ENCODE results near the gene CFAP251. TPM values are rescaled to one million over a fixed set of nuclear protein-coding genes. Genes with fewer than 3 reads are reported as not detected.
"Not testable (repeated sequence)": the region's sequence is repeated elsewhere in the genome, so short reads cannot be mapped to it uniquely, and the experiment has no call there.

CFAP251 gene
- total and polyA plus RNA-seq, 2 of the 13 experiments (the other 11 are each of a cell fraction or from before 2014, with no cell fraction given) = 0.30 to 0.42 TPM

DNA sequence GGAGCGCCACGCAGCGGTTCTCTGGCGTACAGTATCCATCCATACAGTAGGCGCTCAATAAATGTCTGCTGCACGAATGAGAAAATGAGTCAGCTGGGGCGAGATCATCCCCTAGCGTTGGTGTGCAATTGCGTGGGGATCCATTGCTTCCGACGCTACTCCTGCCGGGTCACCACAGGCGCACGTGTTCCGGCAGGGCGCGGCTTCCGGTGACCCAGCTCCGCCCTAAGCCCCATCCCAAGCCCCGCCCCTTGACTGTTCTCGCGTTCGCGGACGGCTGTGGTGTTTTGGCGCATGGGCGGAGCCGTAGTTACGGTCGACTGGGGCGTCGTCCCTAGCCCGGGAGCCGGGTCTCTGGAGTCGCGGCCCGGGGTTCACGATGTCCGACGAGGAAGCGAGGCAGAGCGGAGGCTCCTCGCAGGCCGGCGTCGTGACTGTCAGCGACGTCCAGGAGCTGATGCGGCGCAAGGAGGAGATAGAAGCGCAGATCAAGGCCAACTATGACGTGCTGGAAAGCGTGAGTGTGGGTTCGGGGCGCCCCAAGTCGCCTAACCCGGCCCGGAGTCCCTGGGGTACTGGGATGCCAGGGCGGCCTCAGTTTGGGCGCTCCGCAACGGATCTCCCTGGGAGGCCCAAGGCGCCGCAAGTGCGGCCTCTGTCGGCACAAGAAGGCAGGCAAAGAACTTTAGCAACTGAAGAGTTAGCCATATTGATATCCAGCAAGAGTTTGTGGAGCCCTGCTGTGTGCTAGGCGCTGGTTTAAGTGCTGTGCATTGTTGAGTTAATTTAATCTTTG lies 29.7 kb upstream of the CFAP251 start, which contains the start of gene PSMD9 (continued):
- TF ChIP-seq ZNF589 (CRISPR knock-in tag; conservative IDR thresholded peaks at IDR 0.05) (peak; percentile 94), POGZ (CRISPR knock-in tag; IDR thresholded peaks at IDR 0.05) (peak; percentile 97)
- TF ChIP-seq, protein P1, sequence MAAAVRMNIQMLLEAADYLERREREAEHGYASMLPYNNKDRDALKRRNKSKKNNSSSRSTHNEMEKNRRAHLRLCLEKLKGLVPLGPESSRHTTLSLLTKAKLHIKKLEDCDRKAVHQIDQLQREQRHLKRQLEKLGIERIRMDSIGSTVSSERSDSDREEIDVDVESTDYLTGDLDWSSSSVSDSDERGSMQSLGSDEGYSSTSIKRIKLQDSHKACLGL (CRISPR knock-in tag; IDR thresholded peaks at IDR 0.05) = peak; percentile 86

DNA sequence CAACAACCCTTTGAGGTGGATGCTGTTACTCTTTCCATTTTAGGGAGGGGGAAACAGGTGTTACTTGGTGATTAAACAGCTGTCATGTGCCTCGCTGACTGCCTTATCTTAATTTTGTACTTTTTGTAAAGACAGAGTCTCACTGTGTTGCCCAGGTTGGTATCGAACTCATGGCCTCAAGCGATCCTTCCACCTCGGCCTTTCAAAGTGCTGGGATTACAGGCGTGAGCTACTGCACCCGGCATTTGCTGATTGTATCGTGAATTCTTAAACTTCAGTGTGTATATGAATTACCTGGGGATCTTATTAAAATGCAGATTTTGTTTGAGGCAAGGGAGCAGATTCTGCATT lies 29.1 kb upstream of the CFAP251 start:
- 1% methylated on average over 7 of the region's 7 CpGs for WGBS (ENCODE audit: low lambda C conversion rate)
- DNase-seq (ENCODE audit: low spot score) = no peak
- H3K4me3 ChIP-seq (replicated peaks in 1 of 3; ENCODE audit: insufficient read depth in 1 of 3, low read depth in 2 of 3, low read length in 3 of 3) = peak overlapping the region; percentile 71 to 87 (median 85)
- no peak for FAIRE-seq
- H3K9ac ChIP-seq (ENCODE audit: insufficient read depth, low read depth, low read length) = peak overlapping the region; percentile 91
- H3K27me3 ChIP-seq (ENCODE audit: control insufficient read depth in 1 of 2, insufficient read depth in 2 of 2, low read length in 2 of 2) = no peaks in the 10 kb centered on the region; a peak in 1 of 5 replicates
- no peak overlapping the region for H2AFZ ChIP-seq (ENCODE audit: low read length)
- H3K4me1 ChIP-seq (ENCODE audit: insufficient read depth, low read length) = peaks cover 38% of the 10 kb centered on the region
- peak overlapping the region; percentile 83 for H3K4me2 ChIP-seq (ENCODE audit: low read depth, low read length)
- TF ChIP-seq, protein P2, sequence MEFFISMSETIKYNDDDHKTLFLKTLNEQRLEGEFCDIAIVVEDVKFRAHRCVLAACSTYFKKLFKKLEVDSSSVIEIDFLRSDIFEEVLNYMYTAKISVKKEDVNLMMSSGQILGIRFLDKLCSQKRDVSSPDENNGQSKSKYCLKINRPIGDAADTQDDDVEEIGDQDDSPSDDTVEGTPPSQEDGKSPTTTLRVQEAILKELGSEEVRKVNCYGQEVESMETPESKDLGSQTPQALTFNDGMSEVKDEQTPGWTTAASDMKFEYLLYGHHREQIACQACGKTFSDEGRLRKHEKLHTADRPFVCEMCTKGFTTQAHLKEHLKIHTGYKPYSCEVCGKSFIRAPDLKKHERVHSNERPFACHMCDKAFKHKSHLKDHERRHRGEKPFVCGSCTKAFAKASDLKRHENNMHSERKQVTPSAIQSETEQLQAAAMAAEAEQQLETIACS (CRISPR knock-in tag; IDR thresholded peaks at IDR 0.05) = 0 out of 2 replicates have a peak, but pooled peaks have one; percentile 18
- TF ChIP-seq, protein P3, sequence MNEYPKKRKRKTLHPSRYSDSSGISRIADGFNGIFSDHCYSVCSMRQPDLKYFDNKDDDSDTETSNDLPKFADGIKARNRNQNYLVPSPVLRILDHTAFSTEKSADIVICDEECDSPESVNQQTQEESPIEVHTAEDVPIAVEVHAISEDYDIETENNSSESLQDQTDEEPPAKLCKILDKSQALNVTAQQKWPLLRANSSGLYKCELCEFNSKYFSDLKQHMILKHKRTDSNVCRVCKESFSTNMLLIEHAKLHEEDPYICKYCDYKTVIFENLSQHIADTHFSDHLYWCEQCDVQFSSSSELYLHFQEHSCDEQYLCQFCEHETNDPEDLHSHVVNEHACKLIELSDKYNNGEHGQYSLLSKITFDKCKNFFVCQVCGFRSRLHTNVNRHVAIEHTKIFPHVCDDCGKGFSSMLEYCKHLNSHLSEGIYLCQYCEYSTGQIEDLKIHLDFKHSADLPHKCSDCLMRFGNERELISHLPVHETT (CRISPR knock-in tag; conservative IDR thresholded peaks at IDR 0.05) = no peak
- H3K9me3 ChIP-seq (ENCODE audit: low read length) = no peaks in the 10 kb centered on the region
- ChIA-PET POLR2A (interaction anchor here (1.2 to 3.8 kb wide), 7 partner anchors 13 to 108 kb away, joined by 4 to 39 read pairs (median 17); partner anchors contain the start of gene HPD), CTCF (ENCODE audit: low intra/inter-chr PET ratio, low total read pairs) (interaction anchor here (1.4 to 2.7 kb wide), 3 partner anchors 39 to 95 kb away, joined by 3 to 22 read pairs (median 5); partner anchors contain the start of gene RHOF)
- H3K36me3 ChIP-seq (replicated peaks in 1 of 2; ENCODE audit: control insufficient read depth in 1 of 2, insufficient read depth in 2 of 2, low read length in 2 of 2) = peaks cover 1 to 4% of the 10 kb centered on the region in 2 experiments; a peak in 2 of 5 replicates
- BruUV-seq (replicated peaks) = no TSS peak
- in situ Hi-C loops (cut with HindIII; ENCODE audit: extremely low pct_ligation_motif_present, low pct_unique_long_range_greater_than_20kb) (loop anchor here (5.0 kb wide), 1 partner anchor 97 kb away; the partner anchor contains the start of gene RHOF), intact Hi-C loops (cut with micrococcal nuclease; ENCODE audit: unreplicated experiment) (loop anchor here (1.0 kb wide), 1 partner anchor 94 kb away; no protein-coding TSS in a partner anchor)
- H4K20me1 ChIP-seq (ENCODE audit: insufficient read depth, low read length) = no peaks in the 10 kb centered on the region
- peaks cover 24% of the 10 kb centered on the region for H3K79me2 ChIP-seq (ENCODE audit: insufficient read depth, low read length)
- ATAC-seq = no peak
- H3K27ac ChIP-seq (ENCODE audit: extremely low read length, insufficient read depth, low read length) = peak overlapping the region; percentile 89

DNA sequence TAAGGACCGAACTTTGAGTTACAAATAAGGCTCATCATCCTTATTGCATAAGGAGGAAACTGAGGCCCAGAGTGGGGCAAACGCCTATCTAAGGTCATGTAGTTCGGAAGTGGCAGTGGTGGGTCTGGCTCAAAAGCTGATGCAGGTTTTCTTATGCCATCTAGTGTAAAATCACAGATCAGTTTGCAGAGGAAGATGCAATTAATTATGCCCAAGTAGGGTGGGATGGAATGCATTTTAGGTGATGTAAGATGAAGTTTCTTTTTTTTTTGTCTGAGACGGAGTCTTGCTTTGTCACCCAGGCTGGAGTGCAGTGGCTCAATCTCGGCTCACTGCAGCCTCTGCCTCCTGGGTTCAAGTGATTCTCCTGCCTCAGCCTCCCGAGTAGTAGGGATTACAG lies 28.7 kb upstream of the CFAP251 start:
- CTCF ChIA-PET (ENCODE audit: low intra/inter-chr PET ratio, low total read pairs) = interaction anchor here (1.4 to 2.7 kb wide), 3 partner anchors 40 to 95 kb away, joined by 3 to 22 read pairs (median 5); partner anchors contain the start of gene RHOF
- intact Hi-C loops (cut with micrococcal nuclease; ENCODE audit: unreplicated experiment) (loop anchor here (1.0 kb wide), 1 partner anchor 94 kb away; no protein-coding TSS in a partner anchor), in situ Hi-C loops (cut with HindIII; ENCODE audit: extremely low pct_ligation_motif_present, low pct_unique_long_range_greater_than_20kb) (loop anchor here (5.0 kb wide), 1 partner anchor 97 kb away; the partner anchor contains the start of gene RHOF)
- Histone ChIP-seq H3K27ac (ENCODE audit: extremely low read length, insufficient read depth, low read length) (peak overlapping the region; percentile 89), H3K9ac (ENCODE audit: insufficient read depth, low read depth, low read length) (peak overlapping the region; percentile 91), H3K4me1 (ENCODE audit: insufficient read depth, low read length) (peaks cover 40% of the 10 kb centered on the region), H3K4me2 (ENCODE audit: low read depth, low read length) (peak overlapping the region; percentile 83), H3K79me2 (ENCODE audit: insufficient read depth, low read length) (peaks cover 24% of the 10 kb centered on the region), H3K4me3 (replicated peaks in 1 of 3; ENCODE audit: insufficient read depth in 1 of 3, low read depth in 2 of 3, low read length in 3 of 3) (peak overlapping the region; percentile 71 to 87 (median 85))
- FAIRE-seq; H2AFZ ChIP-seq (ENCODE audit: low read length); H3K27me3 ChIP-seq (ENCODE audit: control insufficient read depth in 1 of 2, insufficient read depth in 2 of 2, low read length in 2 of 2); H4K20me1 ChIP-seq (ENCODE audit: insufficient read depth, low read length); H3K36me3 ChIP-seq (replicated peaks in 1 of 2; ENCODE audit: control insufficient read depth in 1 of 2, insufficient read depth in 2 of 2, low read length in 2 of 2); ATAC-seq; H3K9me3 ChIP-seq (ENCODE audit: low read length); BruUV-seq (replicated peaks); DNase-seq (ENCODE audit: low spot score): not testable (repeated sequence)
- POLR2A ChIA-PET = interaction anchor here (1.5 to 3.8 kb wide), 4 partner anchors 30 to 94 kb away, joined by 6 to 39 read pairs (median 28); partner anchors contain the start of gene HPD
- 70% methylated on average over 6 of the region's 6 CpGs for WGBS (ENCODE audit: low lambda C conversion rate)
